HEK293 (cell line): ENCODE measurements around the gene MX1.

Experiments
- CTCF ChIA-PET: fragments of 350-600 bp; formaldehyde crosslinking; extraction: SDS; loops from one replicate; lab custom pipeline; 2021; ENCODE audit warnings: antibody characterized with exemption; lab: Yijun Ruan, JAX
- POLR2A ChIA-PET: fragments of 300-600 bp; formaldehyde crosslinking; extraction: SDS; loops from one replicate; lab custom pipeline; 2020; ENCODE audit warnings: antibody characterized with exemption, inconsistent platforms; lab: Yijun Ruan, JAX
- H3K27ac ChIP-seq: fragments of 200-500 bp; sonication (Bioruptor generic); 2 replicates; pipeline ENCODE4 v1.5.1; 2014; ENCODE audit warnings: low read depth, low read length, control low read depth, inconsistent platforms; ENCODE audit errors: extremely low read depth
- H3K36me3 ChIP-seq, 2 experiments: fragments of 200-500 bp in 1 of 2; sonication (Bioruptor generic) in 1 of 2; 1 replicate in 1 of 2; 2 replicates in 1 of 2; pipeline ENCODE4 v1.5.1; 2014 to 2017; ENCODE audit warnings: inconsistent platforms in 2 of 2, low read length in 2 of 2; ENCODE audit not compliant: control insufficient read depth in 2 of 2, insufficient read depth in 1 of 2
- H3K4me1 ChIP-seq: fragments of 200-500 bp; sonication (Bioruptor generic); 2 replicates; pipeline ENCODE4 v1.5.1; 2014; ENCODE audit warnings: mild to moderate bottlenecking, low read length, inconsistent platforms; ENCODE audit not compliant: control insufficient read depth, insufficient read depth
- H3K4me3 ChIP-seq: 2 replicates; pipeline ENCODE4 v1.5.1; 2011; ENCODE audit warnings: low read depth, mild to moderate bottlenecking, control low read depth, low read length, moderate library complexity
- H3K9me3 ChIP-seq: fragments of 200-500 bp; sonication (Bioruptor generic); 2 replicates; pipeline ENCODE4 v1.5.1; 2014; ENCODE audit warnings: low read depth, low read length, inconsistent platforms; ENCODE audit not compliant: control insufficient read depth, insufficient read depth
- ATF2 ChIP-seq: fragments of 450-650 bp; formaldehyde crosslinking; IDR thresholded peaks from 2 replicates; pipeline ENCODE4 v1.5.1; 2016; ENCODE audit warnings: missing biosample characterization, missing genetic modification characterization, low read depth
- ELK4 ChIP-seq: IDR thresholded peaks from 2 replicates; pipeline ENCODE4 v1.6.1; 2011; ENCODE audit warnings: mild to moderate bottlenecking, low read depth, low read length, borderline replicate concordance
- KLF17 ChIP-seq: fragments of 450-650 bp; formaldehyde crosslinking; IDR thresholded peaks from 2 replicates; pipeline ENCODE4 v1.5.1; 2016; ENCODE audit warnings: missing biosample characterization, missing genetic modification characterization
- OSR2 ChIP-seq: fragments of 450-650 bp; formaldehyde crosslinking; IDR thresholded peaks from 2 replicates; pipeline ENCODE4 v1.5.1; 2016; ENCODE audit warnings: missing biosample characterization, missing genetic modification characterization
- OVOL3 ChIP-seq: fragments of 450-650 bp; formaldehyde crosslinking; IDR thresholded peaks from 2 replicates; pipeline ENCODE4 v1.5.1; 2016; ENCODE audit warnings: missing biosample characterization, missing genetic modification characterization
- ZFP3 ChIP-seq: fragments of 450-650 bp; formaldehyde crosslinking; IDR thresholded peaks from 2 replicates; pipeline ENCODE4 v1.5.1; 2016; ENCODE audit warnings: low read depth, missing biosample characterization, missing genetic modification characterization
- ZNF16 ChIP-seq: fragments of 450-650 bp; formaldehyde crosslinking; IDR thresholded peaks from 2 replicates; pipeline ENCODE4 v1.5.1; 2016; ENCODE audit warnings: low read depth, missing biosample characterization, missing genetic modification characterization
- ZNF280C ChIP-seq: fragments of 450-650 bp; formaldehyde crosslinking; IDR thresholded peaks from 2 replicates; pipeline ENCODE4 v1.5.1; 2016; ENCODE audit warnings: missing biosample characterization, missing genetic modification characterization
- ZNF362 ChIP-seq: fragments of 450-650 bp; formaldehyde crosslinking; IDR thresholded peaks from 2 replicates; pipeline ENCODE4 v1.5.1; 2016; ENCODE audit warnings: missing biosample characterization, missing genetic modification characterization
- ZNF426 ChIP-seq: fragments of 450-650 bp; formaldehyde crosslinking; IDR thresholded peaks from 2 replicates; pipeline ENCODE4 v1.5.1; 2017; ENCODE audit warnings: missing biosample characterization, missing genetic modification characterization, mild to moderate bottlenecking, inconsistent platforms, moderate library complexity
- ZNF473 ChIP-seq: fragments of 450-650 bp; formaldehyde crosslinking; IDR thresholded peaks from 2 replicates; pipeline ENCODE4 v1.5.1; 2017; ENCODE audit warnings: missing biosample characterization, missing genetic modification characterization
- ZNF488 ChIP-seq: fragments of 450-650 bp; formaldehyde crosslinking; IDR thresholded peaks from 2 replicates; pipeline ENCODE4 v1.5.1; 2016; ENCODE audit warnings: missing biosample characterization, missing genetic modification characterization
- ZNF549 ChIP-seq: fragments of 450-650 bp; IDR thresholded peaks from 2 replicates; pipeline ENCODE4 v1.5.1; 2018; ENCODE audit warnings: missing biosample characterization, missing genetic modification characterization, mild to moderate bottlenecking, inconsistent platforms, moderate library complexity
- ZNF571 ChIP-seq: fragments of 450-650 bp; formaldehyde crosslinking; IDR thresholded peaks from 2 replicates; pipeline ENCODE4 v1.5.0; 2017; ENCODE audit warnings: missing biosample characterization, missing genetic modification characterization
- ZNF621 ChIP-seq: fragments of 450-650 bp; formaldehyde crosslinking; IDR thresholded peaks from 2 replicates; pipeline ENCODE4 v1.5.1; 2017; ENCODE audit warnings: missing biosample characterization, missing genetic modification characterization
- ZNF664 ChIP-seq: fragments of 450-650 bp; formaldehyde crosslinking; IDR thresholded peaks from 2 replicates; pipeline ENCODE4 v1.5.1; 2016; ENCODE audit warnings: missing biosample characterization, missing genetic modification characterization
- ZNF777 ChIP-seq: fragments of 450-650 bp; formaldehyde crosslinking; IDR thresholded peaks from 2 replicates; pipeline ENCODE4 v1.5.1; 2017; ENCODE audit warnings: missing biosample characterization, missing genetic modification characterization, borderline replicate concordance
- ZNF837 ChIP-seq: fragments of 450-650 bp; formaldehyde crosslinking; IDR thresholded peaks from 2 replicates; pipeline ENCODE4 v1.5.1; 2016; ENCODE audit warnings: missing biosample characterization, missing genetic modification characterization
- ZNF843 ChIP-seq: fragments of 450-650 bp; formaldehyde crosslinking; IDR thresholded peaks from 2 replicates; pipeline ENCODE4 v1.5.1; 2016; ENCODE audit warnings: missing biosample characterization, missing genetic modification characterization

Gene MX1

GRCh38 chr21:41442481-41443186 is 16.6 kb downstream of the MX1 start (continued):
- TF ChIP-seq ZNF362 (tag by site-specific recombination) (no peak), ZNF837 (no peak), OSR2 (tag by site-specific recombination) (no peak), ZNF621 (tag by site-specific recombination) (no peak), ZNF16 (tag by site-specific recombination) (no peak)

- ChIA-PET CTCF (interaction anchor here (0.7 kb wide), 2 partner anchors 128 to 309 kb away, joined by 3 read pairs; no protein-coding TSS in a partner anchor), POLR2A (no interaction called here)
- no peak for TF ChIP-seq ATF2 (tag by site-specific recombination)
- no peak for TF ChIP-seq ZNF426 (tag by site-specific recombination)
- TF ChIP-seq ZNF549 (tag by site-specific recombination): no peak
- no peak for TF ChIP-seq ELK4
- no peak for TF ChIP-seq ZNF571 (tag by site-specific recombination)
- TF ChIP-seq ZFP3: no peak
- no peak for TF ChIP-seq ZNF473
- TF ChIP-seq OVOL3 (tag by site-specific recombination): no peak
- no peak for TF ChIP-seq ZNF837
- no peak for TF ChIP-seq ZNF280C
- TF ChIP-seq ZNF843: no peak
- no peak for TF ChIP-seq KLF17 (tag by site-specific recombination)
- TF ChIP-seq ZNF664: no peak
- no peak for TF ChIP-seq ZNF488 (tag by site-specific recombination)
- TF ChIP-seq ZNF777 (tag by site-specific recombination): no peak
Observed at GRCh38 chr21:41443562-41443961, 17.5 kb downstream of the MX1 start.

More at GRCh38 chr21:41443562-41443961, 17.5 kb downstream of the MX1 start:
- H3K9me3 ChIP-seq: no peaks in the 10 kb centered on the region
- H3K27ac ChIP-seq: no peak overlapping the region
- no peak overlapping the region for H3K4me3 ChIP-seq
- H3K36me3 ChIP-seq: no peaks in the 10 kb centered on the region
- H3K4me1 ChIP-seq: no peaks in the 10 kb centered on the region
